Activated CD4-positive, alpha-beta T cell treated with anti-CD3 and anti-CD28 coated beads, Interleukin-2, amount 10 ng/mL, durations not matched to agents 24 days and 14 days (primary cell): ENCODE results near the gene CFAP298. TPM values are rescaled to one million over a fixed set of nuclear protein-coding genes. Genes with fewer than 3 reads are reported as not detected.
A peak's percentile ranks its signal among the peaks of the same experiment; 100 is the strongest.
"Not testable (repeated sequence)": the region's sequence is repeated elsewhere in the genome, so short reads cannot be mapped to it uniquely, and the experiment has no call there.

Experiments used
- DNase-seq: peaks from one replicate; pipeline ENCODE4 v3.0.0; 2022
- H3K27ac Mint-ChIP-seq: one replicate; pipeline ENCODE4 v1.8.0; 2022; ENCODE audit warnings: mild to moderate bottlenecking, mixed read lengths
- H3K27me3 Mint-ChIP-seq: one replicate; pipeline ENCODE4 v1.8.0; 2022; ENCODE audit warnings: mixed read lengths
- H3K36me3 Mint-ChIP-seq: one replicate; pipeline ENCODE4 v1.8.0; 2022; ENCODE audit warnings: low read depth, mild to moderate bottlenecking, mixed read lengths
- H3K4me1 Mint-ChIP-seq: one replicate; pipeline ENCODE4 v1.8.0; 2021; ENCODE audit warnings: mixed read lengths
- H3K4me3 Mint-ChIP-seq: one replicate; pipeline ENCODE4 v1.8.0; 2022; ENCODE audit warnings: mild to moderate bottlenecking, moderate library complexity, mixed read lengths
- H3K9me3 Mint-ChIP-seq: one replicate; pipeline ENCODE4 v1.8.0; 2021; ENCODE audit warnings: mixed read lengths
- intact Hi-C: fragments of 100-400 bp; cut with micrococcal nuclease; formaldehyde crosslinking; loops from one replicate; pipeline ENCODE4 v1.15.1; 2023
- total RNA-seq: library from RNA; stranded (reverse); gene quantifications from 2 replicates; pipeline ENCODE4 v1.2.3, GENCODE V29; 2022

The CFAP298 gene
- total RNA-seq, 1 donor from 2014 or later = 57.6 TPM

DNA sequence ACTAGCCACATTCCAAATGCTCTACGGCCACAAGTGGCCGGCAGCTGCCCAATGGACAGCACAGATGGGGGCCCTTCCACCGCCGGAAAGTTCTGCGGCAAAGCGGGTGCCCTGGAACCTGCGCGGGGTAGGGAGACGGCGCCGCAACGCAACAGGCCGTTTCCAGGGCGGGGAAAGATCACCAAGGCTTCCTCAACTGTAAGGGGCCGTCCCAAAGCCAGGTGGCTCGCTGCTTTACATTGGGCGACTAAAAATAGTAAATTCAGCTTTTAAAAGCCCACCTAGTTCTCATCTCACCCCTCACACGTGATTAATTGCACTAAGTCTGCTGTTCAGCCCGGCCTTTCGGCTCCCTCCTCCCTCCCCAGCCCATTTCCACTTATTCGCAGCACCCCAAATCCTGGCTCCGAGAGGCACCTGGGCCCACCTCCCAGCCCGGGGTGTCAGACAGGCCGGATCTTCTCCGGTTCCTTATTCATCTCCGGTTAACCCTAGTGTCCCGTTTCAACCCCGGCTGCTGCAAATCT lies 643 bp downstream of the CFAP298 start:
- H3K36me3 Mint-ChIP-seq = peaks cover 18% of the 10 kb centered on the region
- intact Hi-C loops = no loop called here
- peak; percentile 82 for DNase-seq

DNA sequence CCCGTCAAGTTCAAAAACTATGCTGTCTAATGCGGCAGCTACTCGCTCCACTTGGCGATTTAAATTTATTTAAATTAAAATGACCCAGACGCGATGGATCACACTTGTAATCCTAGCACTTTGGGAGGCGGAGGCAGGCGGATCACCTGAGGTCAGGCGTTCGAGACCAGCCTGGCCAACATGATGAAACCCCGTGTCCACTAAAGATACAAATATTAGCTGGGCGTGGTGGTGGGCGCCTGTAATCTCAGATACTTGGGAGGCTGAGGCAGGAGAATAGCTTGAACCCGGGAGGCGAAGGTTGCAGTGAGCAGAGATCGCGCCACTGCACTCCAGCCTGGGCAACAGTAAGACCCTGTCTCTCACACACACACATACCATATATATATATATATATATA lies 1.2 kb downstream of the CFAP298 start:
- H3K4me1 Mint-ChIP-seq, H3K27me3 Mint-ChIP-seq, intact Hi-C loops, H3K27ac Mint-ChIP-seq, DNase-seq, H3K9me3 Mint-ChIP-seq: not testable (repeated sequence)
- H3K4me3 Mint-ChIP-seq = peak overlapping the region; percentile 56
- H3K36me3 Mint-ChIP-seq = peaks cover 24% of the 10 kb centered on the region

More for the DNA sequence above, 643 bp downstream of the CFAP298 start:
- peaks cover 5% of the 10 kb centered on the region for H3K27me3 Mint-ChIP-seq
- peaks cover 7% of the 10 kb centered on the region for H3K4me1 Mint-ChIP-seq
- H3K9me3 Mint-ChIP-seq = no peaks in the 10 kb centered on the region
- H3K4me3 Mint-ChIP-seq = peak overlapping the region; percentile 99
- H3K27ac Mint-ChIP-seq = peak overlapping the region; percentile 96

DNA sequence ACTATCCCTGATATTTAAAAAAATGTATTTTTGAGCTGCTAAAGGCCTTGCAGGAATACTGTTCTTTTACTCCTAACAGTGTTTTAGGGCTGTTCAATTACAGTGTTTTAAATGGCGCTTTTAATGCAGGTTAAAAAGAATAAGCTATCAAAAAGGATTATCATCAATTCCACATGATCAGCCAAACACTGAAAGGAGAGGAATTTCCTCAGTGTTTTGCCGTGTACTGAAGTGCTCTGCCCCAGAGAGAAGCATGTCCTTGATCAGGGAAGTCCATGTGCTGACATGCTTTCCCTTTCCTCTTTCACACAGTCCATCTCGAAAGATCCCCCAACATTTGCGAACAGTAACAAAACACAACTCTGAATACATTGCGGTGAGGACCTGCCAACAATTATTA lies 3.3 kb downstream of the CFAP298 start:
- Mint-ChIP-seq H3K4me3 (no peak overlapping the region), H3K27me3 (no peaks in the 10 kb centered on the region), H3K9me3 (no peaks in the 10 kb centered on the region), H3K27ac (no peak overlapping the region), H3K36me3 (peaks cover 28% of the 10 kb centered on the region), H3K4me1 (peaks cover 7% of the 10 kb centered on the region)
- DNase-seq = no peak
- intact Hi-C loops = no loop called here

DNA sequence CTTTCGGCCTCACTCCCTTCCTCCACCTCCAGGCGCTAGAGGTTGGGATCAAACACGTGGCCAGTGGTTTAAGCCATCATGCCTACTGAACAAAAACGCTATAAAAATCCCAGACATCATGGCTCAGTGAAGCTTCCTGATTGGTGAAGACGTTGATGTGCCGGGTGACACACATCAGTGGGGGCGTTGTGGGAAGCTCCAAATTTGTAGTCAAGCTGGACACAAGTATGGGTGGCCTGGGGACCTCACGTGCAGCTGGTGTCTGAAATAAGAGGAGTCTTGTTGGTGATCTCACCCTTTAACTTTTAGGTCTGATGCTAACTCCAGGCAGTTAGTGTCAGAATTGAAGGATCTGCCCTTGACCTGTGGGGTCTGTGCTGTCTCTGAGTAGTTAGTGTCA lies 6.7 kb downstream of the CFAP298 start:
- no peak overlapping the region for H3K4me3 Mint-ChIP-seq
- H3K27ac Mint-ChIP-seq = no peak overlapping the region
- peaks cover 42% of the 10 kb centered on the region for H3K36me3 Mint-ChIP-seq
- peaks cover 2% of the 10 kb centered on the region for H3K4me1 Mint-ChIP-seq
- intact Hi-C loops = no loop called here
- no peaks in the 10 kb centered on the region for H3K9me3 Mint-ChIP-seq
- H3K27me3 Mint-ChIP-seq = no peaks in the 10 kb centered on the region
- no peak for DNase-seq

DNA sequence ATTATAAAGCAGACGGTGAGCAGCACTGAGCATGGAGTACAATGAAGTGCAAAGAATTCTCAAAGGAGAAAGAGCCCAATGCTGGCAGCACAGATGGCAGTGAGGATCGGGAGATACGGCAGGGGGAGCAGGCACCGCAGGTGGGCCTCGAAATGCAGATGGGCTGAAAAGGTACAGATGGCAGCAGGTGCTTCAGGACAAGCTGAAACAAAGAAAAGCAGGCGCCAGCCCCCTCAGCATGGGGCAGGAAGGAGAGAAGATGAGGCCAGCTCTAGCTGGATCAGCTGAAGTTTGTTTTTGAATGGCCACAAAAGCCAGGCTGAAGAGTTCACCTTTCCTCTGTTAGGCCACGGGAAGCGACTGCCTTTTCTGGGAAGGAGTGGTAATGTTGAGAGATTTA lies 7.7 kb downstream of the CFAP298 start:
- intact Hi-C loops = no loop called here
- Mint-ChIP-seq H3K4me3 (no peak overlapping the region), H3K36me3 (peaks cover 43% of the 10 kb centered on the region), H3K4me1 (no peaks in the 10 kb centered on the region), H3K27me3 (no peaks in the 10 kb centered on the region), H3K9me3 (no peaks in the 10 kb centered on the region), H3K27ac (no peak overlapping the region)
- no peak for DNase-seq

DNA sequence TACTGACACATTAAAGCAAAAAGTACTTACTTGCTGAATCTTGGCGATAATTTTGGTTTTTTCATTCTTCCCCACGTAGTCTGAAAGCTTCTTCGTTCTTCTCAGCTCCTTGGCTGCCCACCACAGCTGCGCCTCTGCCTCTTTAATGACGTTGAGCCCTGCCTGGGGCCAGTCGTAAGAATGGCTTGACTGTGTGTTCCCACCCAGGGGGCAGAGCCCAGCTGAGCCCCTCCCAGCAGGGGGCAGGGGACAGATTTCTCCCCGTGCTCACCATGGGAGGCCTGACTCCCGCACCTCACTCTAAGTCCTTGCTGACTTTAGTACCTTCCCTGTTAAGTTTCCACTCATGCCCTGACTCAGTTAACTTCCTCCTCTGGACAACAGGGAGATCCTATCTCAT lies 9.0 kb downstream of the CFAP298 start:
- Mint-ChIP-seq H3K9me3 (no peaks in the 10 kb centered on the region), H3K36me3 (peaks cover 41% of the 10 kb centered on the region), H3K4me3 (no peak overlapping the region), H3K27me3 (no peaks in the 10 kb centered on the region), H3K4me1 (peaks cover 1% of the 10 kb centered on the region), H3K27ac (no peak overlapping the region)
- DNase-seq = no peak
- intact Hi-C loops = no loop called here

DNA sequence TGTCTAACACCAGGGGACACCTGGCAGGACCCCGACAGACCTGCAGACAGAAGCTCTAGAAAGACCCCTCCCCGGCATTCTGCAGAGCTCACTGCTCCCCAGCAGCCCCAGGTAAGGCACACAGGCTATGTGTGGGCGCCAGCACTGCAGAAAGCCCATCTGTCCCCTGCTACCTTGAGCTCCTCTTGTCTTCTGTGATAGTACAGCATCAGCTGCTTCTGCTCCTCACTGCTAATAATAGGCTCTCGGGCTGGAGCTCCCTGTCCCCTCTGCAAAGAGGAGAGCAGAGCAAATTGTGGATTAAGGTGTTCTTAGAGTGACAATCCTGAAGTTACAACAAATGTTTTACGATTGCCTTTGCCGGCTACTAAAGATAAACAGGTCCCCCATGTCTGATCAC lies 10.1 kb downstream of the CFAP298 start:
- no peak overlapping the region for H3K4me3 Mint-ChIP-seq
- peaks cover 36% of the 10 kb centered on the region for H3K36me3 Mint-ChIP-seq
- no peak for DNase-seq
- no peaks in the 10 kb centered on the region for H3K27me3 Mint-ChIP-seq
- no peaks in the 10 kb centered on the region for H3K9me3 Mint-ChIP-seq
- H3K4me1 Mint-ChIP-seq = peaks cover 1% of the 10 kb centered on the region
- intact Hi-C loops = no loop called here
- H3K27ac Mint-ChIP-seq = no peak overlapping the region

DNA sequence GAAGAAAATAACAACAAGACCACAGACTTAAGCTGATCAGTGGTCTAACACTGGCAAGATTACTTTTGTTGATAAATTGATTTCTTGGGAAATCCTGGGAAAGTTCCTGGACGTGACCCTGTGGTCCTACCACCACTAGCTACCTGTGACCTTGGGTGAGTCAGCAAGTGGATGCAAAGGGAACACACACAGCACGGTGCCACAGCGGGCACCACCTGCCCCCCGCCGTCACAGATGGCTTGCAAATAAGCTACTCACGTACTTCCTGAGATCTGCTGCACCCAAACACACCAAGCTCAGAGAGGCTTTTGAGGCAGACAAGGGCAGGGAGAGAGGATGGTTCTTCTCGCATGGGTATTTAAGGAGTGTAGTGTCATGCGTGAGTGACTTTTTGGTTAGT lies 12.7 kb downstream of the CFAP298 start:
- no peaks in the 10 kb centered on the region for H3K9me3 Mint-ChIP-seq
- no peak overlapping the region for H3K27ac Mint-ChIP-seq
- H3K27me3 Mint-ChIP-seq = no peaks in the 10 kb centered on the region
- no peak for DNase-seq
- peaks cover 25% of the 10 kb centered on the region for H3K36me3 Mint-ChIP-seq
- intact Hi-C loops = no loop called here
- peaks cover 6% of the 10 kb centered on the region for H3K4me1 Mint-ChIP-seq
- H3K4me3 Mint-ChIP-seq = no peak overlapping the region

DNA sequence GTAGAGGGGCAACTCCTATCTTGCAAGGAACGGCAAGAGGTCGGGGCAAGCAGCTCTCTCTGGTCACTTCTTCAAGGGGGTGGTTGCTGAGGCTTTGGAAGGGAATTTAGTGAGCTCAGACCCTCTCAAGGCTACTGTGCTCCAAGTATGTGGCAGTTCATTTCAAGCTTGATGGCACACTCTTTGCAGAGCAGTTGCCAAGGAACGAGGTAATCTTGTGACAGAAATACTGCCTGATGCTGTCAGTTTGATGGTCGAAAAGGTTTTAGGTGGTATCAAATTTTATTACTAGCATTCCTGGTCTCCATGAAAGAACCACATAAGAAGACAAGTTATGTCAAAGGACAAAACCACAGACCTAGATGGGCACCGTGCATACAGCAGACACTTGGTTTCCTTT lies 13.1 kb downstream of the CFAP298 start:
- intact Hi-C loops = no loop called here
- H3K36me3 Mint-ChIP-seq = peaks cover 25% of the 10 kb centered on the region
- no peaks in the 10 kb centered on the region for H3K27me3 Mint-ChIP-seq
- H3K27ac Mint-ChIP-seq = no peak overlapping the region
- no peaks in the 10 kb centered on the region for H3K9me3 Mint-ChIP-seq
- no peak overlapping the region for H3K4me3 Mint-ChIP-seq
- H3K4me1 Mint-ChIP-seq = peaks cover 6% of the 10 kb centered on the region
- no peak for DNase-seq

DNA sequence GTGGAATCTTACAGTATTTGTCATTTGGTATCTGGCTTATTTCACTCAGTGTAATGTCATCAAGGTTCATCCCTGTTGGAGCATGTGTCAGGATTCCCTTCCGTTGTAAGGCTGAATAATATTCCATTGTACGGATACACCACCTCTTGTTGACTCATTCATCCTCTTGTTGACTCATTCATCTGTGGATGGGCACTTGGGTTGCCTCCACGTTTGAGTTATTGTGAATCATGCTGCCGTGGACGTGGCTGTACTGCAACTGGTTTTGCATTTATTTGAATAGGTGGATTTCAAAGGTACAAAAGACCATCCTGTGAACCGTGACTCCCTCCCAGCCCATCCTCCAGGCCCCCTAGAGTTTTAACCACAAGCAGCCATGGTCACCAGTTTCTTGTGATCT lies 15.0 kb downstream of the CFAP298 start:
- no peaks in the 10 kb centered on the region for H3K9me3 Mint-ChIP-seq
- no peak for DNase-seq
- H3K27me3 Mint-ChIP-seq = no peaks in the 10 kb centered on the region
- H3K4me1 Mint-ChIP-seq = peaks cover 6% of the 10 kb centered on the region
- no peak overlapping the region for H3K4me3 Mint-ChIP-seq
- H3K27ac Mint-ChIP-seq = peak overlapping the region; percentile 10
- intact Hi-C loops = no loop called here
- peaks cover 14% of the 10 kb centered on the region for H3K36me3 Mint-ChIP-seq

DNA sequence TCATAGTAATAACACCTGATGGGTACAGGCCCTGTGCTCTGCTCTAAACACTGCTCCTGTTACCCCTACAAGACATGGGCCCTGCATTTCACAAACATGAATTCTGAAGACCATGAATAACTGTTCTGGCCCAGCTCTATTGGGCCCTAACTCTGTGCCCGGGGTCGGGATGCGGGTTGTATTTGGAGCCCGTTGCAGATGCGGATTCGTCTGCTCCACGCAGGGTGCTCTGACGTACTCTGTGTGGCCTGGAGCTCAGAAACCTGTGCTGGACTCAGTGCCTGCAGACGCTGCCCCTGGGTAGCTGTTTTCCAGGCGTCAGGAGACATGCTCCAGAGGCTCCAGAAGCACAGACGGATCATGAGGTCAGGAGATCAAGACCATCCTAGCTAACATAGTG lies 16.7 kb downstream of the CFAP298 start:
- no peak overlapping the region for H3K27ac Mint-ChIP-seq
- no peak for DNase-seq
- H3K36me3 Mint-ChIP-seq = peaks cover 9% of the 10 kb centered on the region
- H3K9me3 Mint-ChIP-seq = no peaks in the 10 kb centered on the region
- H3K4me1 Mint-ChIP-seq = peaks cover 6% of the 10 kb centered on the region
- intact Hi-C loops = no loop called here
- no peaks in the 10 kb centered on the region for H3K27me3 Mint-ChIP-seq
- no peak overlapping the region for H3K4me3 Mint-ChIP-seq

DNA sequence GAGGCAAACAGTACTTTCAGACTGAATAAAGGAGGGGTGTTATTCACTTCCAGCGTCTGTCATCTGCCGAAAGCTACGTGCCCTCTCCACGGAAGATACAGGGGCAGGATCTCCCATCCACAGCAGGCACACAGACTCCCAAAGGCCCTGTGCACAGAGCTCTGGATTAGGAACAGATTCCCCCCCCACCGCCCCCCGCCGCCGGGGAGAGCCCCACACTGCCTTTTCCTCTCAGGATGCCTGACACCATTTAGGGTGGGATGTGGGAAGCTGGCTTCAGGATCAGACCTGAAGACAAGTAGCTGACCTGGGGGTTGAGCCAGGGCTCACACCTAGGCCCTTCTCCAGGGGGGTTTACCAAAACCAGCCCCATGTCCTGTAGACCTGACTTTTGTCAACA lies 18.5 kb downstream of the CFAP298 start:
- no peaks in the 10 kb centered on the region for H3K27me3 Mint-ChIP-seq

DNA sequence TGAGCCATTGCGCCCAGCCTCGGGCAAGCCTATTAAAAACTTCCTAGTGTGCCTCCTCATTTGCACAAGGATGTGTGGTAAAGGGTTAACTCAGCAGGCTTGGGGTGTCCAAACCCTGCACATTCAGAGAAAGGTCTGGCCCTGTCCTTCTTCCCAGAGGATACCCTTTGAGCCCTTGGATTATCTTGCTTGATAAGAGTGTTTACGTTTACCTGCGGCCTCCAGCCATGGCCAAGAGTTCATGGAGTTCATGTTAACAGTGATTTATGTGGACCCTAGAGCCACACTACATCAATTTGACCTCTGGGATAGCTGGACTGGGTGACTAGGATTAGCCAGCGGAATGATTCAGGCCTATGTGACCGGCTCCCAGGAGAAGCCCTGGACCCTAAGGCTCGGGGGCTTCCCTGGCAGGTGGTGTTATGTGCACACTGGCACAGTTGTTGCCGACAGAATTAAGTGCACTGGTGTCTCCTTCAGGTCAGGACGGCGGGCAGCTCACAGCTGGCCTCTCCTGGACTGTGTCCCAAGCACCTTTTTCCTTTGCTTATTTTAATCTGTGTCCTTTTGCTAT lies 19.2 kb downstream of the CFAP298 start:
- Mint-ChIP-seq H3K36me3 (peaks cover 2% of the 10 kb centered on the region), H3K27ac (no peak overlapping the region), H3K27me3 (no peaks in the 10 kb centered on the region), H3K9me3 (no peaks in the 10 kb centered on the region), H3K4me3 (no peak overlapping the region), H3K4me1 (peaks cover 5% of the 10 kb centered on the region)
- intact Hi-C loops = no loop called here
- no peak for DNase-seq

More for the DNA sequence above, 18.5 kb downstream of the CFAP298 start:
- Mint-ChIP-seq H3K9me3 (no peaks in the 10 kb centered on the region), H3K4me1 (peaks cover 5% of the 10 kb centered on the region), H3K27ac (no peak overlapping the region), H3K4me3 (no peak overlapping the region), H3K36me3 (peaks cover 2% of the 10 kb centered on the region)
- DNase-seq = no peak
- intact Hi-C loops = no loop called here

DNA sequence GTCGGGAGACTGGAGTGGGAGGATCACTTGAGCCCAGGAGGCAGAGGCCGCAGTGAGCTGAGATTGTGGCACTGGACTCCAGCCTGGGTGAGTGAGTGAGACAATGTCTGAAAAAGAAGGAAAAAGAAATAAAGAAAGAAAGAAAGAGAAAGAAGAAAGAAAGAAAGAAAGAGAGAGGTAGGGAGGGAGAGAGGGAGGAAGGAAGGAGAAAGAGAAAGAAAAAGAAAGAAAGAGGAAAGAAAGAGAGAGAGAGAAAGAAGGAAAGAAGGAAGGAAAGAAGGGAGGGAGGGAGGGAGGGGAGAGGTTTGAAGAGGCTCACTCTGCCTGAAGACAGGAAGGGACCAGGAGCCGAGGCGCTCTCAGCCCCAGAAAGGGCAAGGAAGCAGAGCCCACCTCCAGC lies 22.0 kb downstream of the CFAP298 start:
- Mint-ChIP-seq H3K9me3 (no peaks in the 10 kb centered on the region), H3K36me3 (no peaks in the 10 kb centered on the region)

DNA sequence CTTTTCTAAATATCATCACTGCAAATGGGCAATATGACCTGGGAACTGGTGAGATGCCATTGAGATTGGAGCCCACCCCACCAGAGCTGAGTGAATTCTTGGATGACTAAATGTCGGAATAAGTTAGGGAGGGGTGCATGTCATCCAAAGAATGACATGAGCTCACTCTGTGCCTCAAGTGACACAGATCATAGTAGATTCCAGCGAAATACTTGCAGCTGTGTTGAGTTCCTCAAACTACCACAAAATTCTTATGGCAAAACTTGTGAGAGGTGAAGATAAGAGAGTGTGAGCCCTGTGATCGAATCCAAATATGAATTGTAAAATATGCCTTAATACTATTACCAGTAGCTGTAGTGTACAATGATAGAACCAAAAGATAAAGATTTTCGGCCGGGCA lies 24.5 kb downstream of the CFAP298 start:
- Mint-ChIP-seq H3K4me3 (no peak overlapping the region), H3K27me3 (no peaks in the 10 kb centered on the region), H3K27ac (no peak overlapping the region), H3K4me1 (no peaks in the 10 kb centered on the region), H3K9me3 (no peaks in the 10 kb centered on the region), H3K36me3 (no peaks in the 10 kb centered on the region)
- intact Hi-C loops = no loop called here
- DNase-seq = no peak

More for the DNA sequence above, 22.0 kb downstream of the CFAP298 start:
- Mint-ChIP-seq H3K27ac (no peak overlapping the region), H3K4me3 (no peak overlapping the region), H3K4me1 (no peaks in the 10 kb centered on the region), H3K27me3 (no peaks in the 10 kb centered on the region)
- intact Hi-C loops = no loop called here
- DNase-seq = no peak
